GM18502 (cell line): ENCODE results near the gene NBPF20.
"Not testable (repeated sequence)": the region's sequence is repeated elsewhere in the genome, so short reads cannot be mapped to it uniquely, and the experiment has no call there.

Experiments used
- ATAC-seq: cut with Tn5 transposase; IDR thresholded peaks from one replicate; pipeline ENCODE4 v1.9.1; 2021; ENCODE audit warnings: mild to moderate bottlenecking; ENCODE audit not compliant: unreplicated experiment, poor library complexity

Gene NBPF20

DNA sequence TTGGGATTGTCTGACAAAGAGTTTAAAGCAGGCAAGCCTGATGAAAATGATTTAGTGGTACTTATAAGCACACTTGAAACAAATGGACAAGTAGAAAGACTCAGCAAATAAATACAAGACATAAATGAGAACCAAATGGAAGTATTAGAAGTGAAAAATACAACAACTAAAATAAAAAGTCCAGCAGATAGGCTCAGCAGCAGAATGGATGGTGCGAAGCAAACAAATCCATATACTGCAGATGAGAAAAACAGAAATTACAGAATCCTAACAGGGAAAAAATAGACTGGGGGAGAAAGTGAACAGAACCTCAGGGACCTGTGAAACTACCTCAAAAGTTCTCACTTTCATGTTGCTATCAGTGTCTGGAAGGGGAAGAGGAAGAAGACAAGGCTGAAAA lies 3.9 kb upstream of the NBPF20 start:
- not testable (repeated sequence) for ATAC-seq

DNA sequence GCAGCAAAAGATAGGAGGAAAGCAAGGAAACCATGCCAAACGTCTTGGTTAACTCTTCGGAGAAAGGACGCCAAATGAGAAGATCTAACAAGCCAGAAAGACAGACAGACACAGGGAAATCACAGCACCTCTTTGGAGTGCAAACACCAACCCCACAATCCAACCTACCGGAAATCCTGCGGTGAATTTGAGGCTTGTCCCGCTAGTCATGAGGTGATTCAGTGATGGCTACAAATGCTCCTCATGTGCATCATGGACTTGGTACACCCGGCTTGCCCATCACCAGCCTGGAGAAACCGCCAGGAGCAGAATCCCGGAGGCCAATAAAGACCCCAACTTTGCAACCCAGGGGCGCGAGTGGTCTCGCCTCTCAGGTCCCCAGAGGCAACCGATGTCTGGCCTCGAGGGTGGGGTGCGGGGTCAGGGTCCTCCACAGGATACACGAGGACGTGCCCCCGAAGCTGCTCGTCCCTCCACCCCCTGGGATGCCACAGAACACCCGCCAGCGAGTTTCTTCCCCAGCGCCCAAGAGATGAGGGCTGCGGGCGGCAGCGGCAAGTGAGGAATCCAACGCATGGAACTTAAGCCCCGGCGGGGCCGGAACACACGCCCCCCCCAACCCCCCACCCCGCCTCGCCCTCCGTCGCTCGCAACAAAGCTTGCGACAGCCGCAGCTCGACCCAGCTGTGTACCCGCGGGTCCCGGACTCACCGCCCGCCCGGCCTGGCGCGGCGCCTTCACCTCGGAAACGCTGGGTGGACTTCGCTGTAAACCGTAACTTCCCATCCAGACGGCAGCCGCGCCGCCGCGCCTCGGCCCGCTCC lies 579 bp downstream of the NBPF20 start:
- ATAC-seq, result peak; percentile 79

GRCh38 chr1:145415149-145415548 lies 10.3 kb downstream of the NBPF20 start:
- ATAC-seq, result not testable (repeated sequence)

DNA sequence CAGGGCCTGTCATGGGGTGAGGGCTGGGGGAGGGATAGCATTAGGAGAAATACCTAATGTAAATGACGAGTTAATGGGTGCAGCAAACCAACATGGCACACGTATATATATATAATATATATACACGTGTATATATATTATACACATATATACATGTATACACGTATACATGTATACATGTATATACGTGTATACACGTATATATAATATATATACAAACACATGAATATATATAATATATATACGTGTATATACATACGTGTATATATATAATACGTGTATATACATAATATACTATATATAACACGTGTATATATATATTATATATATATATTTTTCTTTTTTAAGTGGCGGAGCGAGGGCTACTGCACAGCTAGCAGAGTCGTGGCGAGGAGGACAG lies 18.1 kb downstream of the NBPF20 start:
- not testable (repeated sequence) for ATAC-seq

DNA sequence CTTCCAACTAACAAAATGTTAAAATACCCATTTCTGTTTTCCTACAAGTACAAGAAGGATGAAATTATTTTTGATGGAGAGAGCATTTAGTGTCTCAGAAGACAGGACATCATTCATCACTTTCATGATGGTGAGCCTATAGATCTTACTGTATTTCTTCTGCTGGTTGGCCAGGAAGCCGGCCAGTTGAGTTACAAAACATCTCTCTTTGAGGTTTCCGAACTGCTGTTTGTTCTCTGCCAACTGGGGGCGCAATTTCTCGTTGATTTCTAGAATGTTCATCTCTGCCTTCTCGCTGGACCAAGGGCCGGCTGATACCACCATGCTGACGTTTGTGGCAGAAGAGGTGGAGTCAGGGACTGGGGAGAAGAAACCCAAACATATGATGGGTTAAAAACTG lies 20.5 kb downstream of the NBPF20 start:
- not testable (repeated sequence) for ATAC-seq

- not testable (repeated sequence) for ATAC-seq
Measured at GRCh38 chr1:145400701-145401100, 24.7 kb downstream of the NBPF20 start.
